GM18519 (cell line): ENCODE data around the gene CCDC81.
"Not testable (repeated sequence)": the region's sequence is repeated elsewhere in the genome, so short reads cannot be mapped to it uniquely, and the experiment has no call there.

Experiments used
- ATAC-seq: cut with Tn5 transposase; IDR thresholded peaks from one replicate; pipeline ENCODE4 v1.9.1; 2021; ENCODE audit warnings: mild to moderate bottlenecking, moderate library complexity; ENCODE audit not compliant: unreplicated experiment, low FRiP score

Gene CCDC81

DNA sequence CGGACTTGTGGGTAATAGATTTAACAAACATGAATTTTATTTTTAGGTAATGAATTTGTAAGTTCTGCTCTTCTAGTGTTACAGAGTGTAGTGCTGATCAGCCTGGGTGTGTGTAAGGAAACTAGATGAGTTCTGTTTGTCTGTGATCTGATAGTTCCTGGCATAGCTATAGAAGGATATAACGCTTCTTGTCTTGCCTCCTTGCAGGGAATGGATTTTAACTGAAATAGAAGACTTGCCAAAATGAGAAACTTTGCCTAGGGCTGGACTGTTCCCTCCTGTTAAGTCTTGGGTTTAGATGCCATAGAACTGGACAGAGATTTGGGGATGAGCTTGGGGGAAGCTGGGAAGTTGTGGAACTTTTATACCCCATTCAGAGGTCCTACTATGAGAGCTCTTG, 11.6 kb downstream of the CCDC81 start:
- no peak for ATAC-seq

- ATAC-seq, result no peak
Measured at GRCh38 chr11:86386746-86387145, 12.1 kb downstream of the CCDC81 start.

DNA sequence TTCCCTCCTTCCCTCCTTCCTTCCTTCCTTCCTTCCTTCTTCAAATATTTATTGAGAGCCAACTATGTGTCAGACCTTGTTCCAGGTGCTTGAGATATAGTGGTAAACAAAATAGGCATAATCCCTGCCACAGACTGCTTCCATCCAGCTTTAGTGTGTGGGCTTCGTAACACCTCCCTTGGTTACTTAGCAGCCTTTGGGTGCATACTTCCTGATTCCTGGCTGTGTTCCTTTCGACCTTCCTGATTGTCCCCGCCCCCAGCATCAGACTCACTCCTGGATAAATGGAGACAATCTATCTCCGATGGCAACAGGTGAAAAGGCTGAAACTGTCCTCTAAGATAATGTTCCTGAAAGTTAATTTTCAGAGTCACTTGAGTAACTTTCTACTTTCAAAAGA, 13.5 kb downstream of the CCDC81 start:
- no peak for ATAC-seq

DNA sequence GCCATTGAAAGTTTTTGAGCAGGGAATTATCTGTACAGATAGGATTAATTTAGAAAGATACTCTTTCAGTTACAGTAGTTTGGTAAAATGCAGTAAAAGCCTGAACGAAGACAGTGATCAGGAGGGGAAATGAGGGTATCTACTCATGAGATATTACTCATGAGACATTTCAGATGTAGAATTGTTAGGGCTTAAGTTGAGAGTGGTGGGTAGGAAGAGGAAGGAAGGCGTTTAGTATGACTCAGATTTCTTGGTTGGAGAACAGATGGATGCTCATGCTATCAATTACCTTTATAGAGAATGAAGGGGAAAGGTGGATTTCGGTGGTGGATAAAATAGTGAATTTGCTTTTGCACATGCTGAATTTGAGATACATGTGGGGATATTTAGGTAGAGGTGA, 15.8 kb downstream of the CCDC81 start:
- no peak for ATAC-seq

DNA sequence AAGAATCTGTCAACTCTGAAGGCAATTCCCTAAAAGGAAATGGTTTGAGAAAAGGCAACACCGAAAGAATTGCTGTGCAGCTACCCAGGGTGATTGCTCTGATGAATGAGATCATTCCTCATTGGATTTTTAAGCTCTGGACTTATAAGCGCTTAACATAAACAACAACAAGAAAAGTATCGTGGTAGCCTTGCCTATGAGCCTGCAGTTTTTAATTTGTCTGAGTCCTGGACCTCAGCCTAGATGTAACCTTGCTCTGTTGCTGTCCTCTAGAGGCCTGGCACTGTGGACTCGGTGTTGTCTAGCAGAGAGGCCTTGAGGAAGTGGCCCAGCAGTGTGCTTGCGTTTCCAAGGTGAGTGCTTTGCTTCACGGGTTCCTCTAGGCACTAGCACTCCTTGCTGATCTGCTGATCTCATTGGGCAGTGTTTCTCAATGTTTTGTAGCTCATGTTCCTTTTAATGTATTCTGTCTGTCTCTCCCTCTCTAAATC, 20.4 kb downstream of the CCDC81 start:
- no peak for ATAC-seq

- no peak for ATAC-seq
Measured at GRCh38 chr11:86396396-86396795, 21.7 kb downstream of the CCDC81 start.

- ATAC-seq, result no peak
Measured at GRCh38 chr11:86397351-86397750, 22.7 kb downstream of the CCDC81 start.

GRCh38 chr11:86398106-86398505, 23.4 kb downstream of the CCDC81 start:
- no peak for ATAC-seq

GRCh38 chr11:86403458-86403857, 28.8 kb downstream of the CCDC81 start:
- no peak for ATAC-seq

GRCh38 chr11:86408845-86409244, 34.2 kb downstream of the CCDC81 start:
- ATAC-seq, result no peak

DNA sequence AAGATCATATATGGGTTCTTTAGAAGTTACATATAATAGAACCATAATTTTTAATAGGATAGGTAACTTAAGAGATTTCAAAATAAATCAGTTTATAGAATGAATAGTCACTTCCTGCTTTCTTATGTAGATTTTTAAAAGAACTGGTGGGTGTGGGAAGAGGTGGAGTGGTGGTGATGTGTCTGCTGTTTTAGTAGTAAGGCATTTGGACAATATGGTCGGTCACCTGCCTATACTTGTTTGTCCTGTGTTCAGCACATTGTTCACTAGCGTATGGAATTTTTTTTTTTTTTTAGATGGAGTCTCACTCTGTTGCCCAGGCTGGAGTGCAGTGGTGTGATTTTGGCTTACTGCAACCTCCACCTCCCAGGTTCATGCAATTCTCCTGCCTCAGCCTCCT, 39.3 kb downstream of the CCDC81 start:
- no peak for ATAC-seq

GRCh38 chr11:86415026-86415425, 40.3 kb downstream of the CCDC81 start:
- no peak for ATAC-seq

- ATAC-seq, result no peak
Measured at GRCh38 chr11:86416494-86416893, 41.8 kb downstream of the CCDC81 start.

- ATAC-seq, result not testable (repeated sequence)
Measured at GRCh38 chr11:86416951-86417350, 42.3 kb downstream of the CCDC81 start.

DNA sequence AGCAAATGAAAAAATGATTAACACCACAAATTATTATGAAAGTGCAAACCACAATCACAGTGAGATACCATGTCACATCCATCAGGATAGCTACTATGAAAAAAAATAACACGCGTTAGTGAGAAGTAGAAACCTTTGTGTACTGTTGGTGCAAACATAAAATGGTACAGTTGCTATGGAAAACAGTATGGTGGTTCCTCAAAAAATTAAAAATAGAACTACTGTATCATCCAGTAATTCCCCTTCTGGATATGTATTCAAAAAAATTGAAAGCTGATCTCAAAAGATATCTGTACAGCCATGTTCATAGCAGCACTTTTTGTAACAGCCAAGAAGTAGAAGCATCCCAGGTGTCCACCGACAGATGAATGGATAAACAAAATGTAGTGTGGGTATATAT, 43.4 kb downstream of the CCDC81 start:
- ATAC-seq, result no peak

- ATAC-seq, result no peak
Measured at GRCh38 chr11:86418513-86418912, 43.8 kb downstream of the CCDC81 start.

DNA sequence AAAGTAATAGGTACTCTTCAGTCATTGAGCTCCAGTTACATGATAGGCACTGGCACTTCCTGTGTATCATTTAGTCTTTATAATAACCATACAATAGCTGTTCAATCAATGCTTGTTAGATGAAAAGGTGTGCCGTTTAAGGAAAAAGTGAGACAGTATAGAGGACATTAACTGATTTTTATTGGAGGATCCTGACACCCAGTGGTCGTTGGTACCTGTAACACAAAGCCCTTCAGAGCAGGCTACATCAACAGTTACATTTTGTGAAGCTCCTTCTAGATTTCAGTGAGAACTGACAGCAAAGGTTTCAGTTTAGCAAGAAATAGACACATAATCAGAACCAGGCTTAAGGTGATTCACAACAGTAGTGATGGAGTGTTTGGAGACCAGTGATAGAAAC, 44.2 kb downstream of the CCDC81 start:
- ATAC-seq, result no peak

DNA sequence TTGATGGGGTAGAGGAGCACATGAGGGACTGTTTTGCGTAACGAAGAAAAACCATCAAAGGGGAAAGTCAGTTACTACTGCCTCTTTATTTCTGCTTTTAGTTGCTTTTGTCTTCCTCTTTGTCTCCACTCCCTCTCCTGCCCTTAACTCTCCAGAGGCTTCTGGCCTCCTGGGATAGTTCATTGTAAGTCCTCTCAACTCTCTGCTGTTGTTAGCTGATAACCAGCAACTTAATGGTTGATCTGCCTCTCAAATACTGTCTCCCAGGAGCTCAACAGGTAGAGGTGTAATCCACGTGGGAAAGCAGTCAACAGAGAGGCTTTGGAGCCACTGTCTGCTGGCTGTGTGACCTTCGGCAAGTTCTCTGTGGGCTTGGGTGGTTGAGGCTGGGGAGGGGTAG, 47.3 kb downstream of the CCDC81 start:
- ATAC-seq, result no peak

- no peak for ATAC-seq
Measured at GRCh38 chr11:86422371-86422770, 47.7 kb downstream of the CCDC81 start.

- ATAC-seq, result not testable (repeated sequence)
Measured at GRCh38 chr11:86423488-86423887, 48.8 kb downstream of the CCDC81 start.

DNA sequence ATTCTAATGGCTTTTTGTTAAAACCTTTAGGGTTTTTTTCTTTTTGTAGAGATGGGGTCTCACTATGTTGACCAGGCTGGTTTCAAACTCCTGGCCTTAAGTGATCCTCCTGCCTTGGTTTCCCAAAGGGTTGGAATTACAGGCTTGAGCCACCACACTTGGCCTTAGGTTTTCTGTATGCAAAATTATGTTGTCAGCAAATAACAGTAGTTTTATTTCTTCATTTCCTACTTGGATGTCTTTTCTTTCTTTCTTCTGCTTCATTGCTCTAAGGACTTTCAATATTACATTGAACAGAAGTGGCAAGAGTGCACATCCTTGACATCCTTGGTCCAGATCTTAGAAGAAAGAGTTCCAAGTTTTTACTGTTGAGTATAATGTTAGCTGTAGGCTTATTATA, 52.8 kb downstream of the CCDC81 start:
- ATAC-seq, result no peak

DNA sequence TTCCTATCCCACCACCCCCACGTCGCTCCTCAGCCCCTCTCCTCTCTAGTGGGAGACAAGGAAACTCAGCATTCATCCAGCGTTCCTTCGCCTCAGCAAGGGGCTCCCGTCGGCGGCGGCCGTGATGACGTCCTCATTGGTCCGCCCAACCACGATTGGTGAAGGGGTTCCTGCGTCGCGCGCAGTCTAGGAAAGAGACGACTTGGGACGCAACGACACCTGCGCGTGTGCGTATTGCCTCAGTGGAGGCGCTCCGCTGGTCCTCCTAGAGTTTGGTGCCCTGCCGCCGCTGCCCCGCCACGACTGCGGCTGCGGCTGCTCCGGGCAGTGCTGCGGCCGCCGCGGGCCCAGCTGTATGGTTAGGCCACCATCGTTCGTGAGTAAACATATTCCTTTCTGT, 56.6 kb downstream of the CCDC81 start:
- ATAC-seq, result no peak

GRCh38 chr11:86433361-86434095, 58.8 kb downstream of the CCDC81 start:
- ATAC-seq, result not testable (repeated sequence)
